HepG2 (cell line): ENCODE results near the gene DLX5. TPM values are rescaled to one million over a fixed set of nuclear protein-coding genes. Genes with fewer than 3 reads are reported as not detected.

ENCODE experiments used
- BRF2 ChIP-seq: sonication (generic); formaldehyde crosslinking; IDR thresholded peaks from 2 replicates; pipeline ENCODE4 v1.8.1; 2022; ENCODE audit warnings: mild to moderate bottlenecking, missing genetic modification reagents
- MAFF ChIP-seq: IDR thresholded peaks from 2 replicates; pipeline ENCODE4 v1.6.1; 2011; ENCODE audit warnings: low read depth, low read length, improper control_type of control experiment
- NFAT5 ChIP-seq: sonication (generic); formaldehyde crosslinking; IDR thresholded peaks from 2 replicates; pipeline ENCODE4 v1.4.0; 2020; ENCODE audit warnings: missing genetic modification reagents
- PHF20 ChIP-seq: sonication (generic); formaldehyde crosslinking; IDR thresholded peaks from 2 replicates; pipeline ENCODE4 v1.5.0; 2020; ENCODE audit warnings: mild to moderate bottlenecking, missing genetic modification reagents
- USF2 ChIP-seq, 2 experiments: sonication (generic) in 1 of 2; formaldehyde crosslinking in 1 of 2; IDR thresholded peaks; 2 replicates each; pipeline versions ENCODE4 v1.5.1 to v1.6.1; 2011 to 2020; ENCODE audit warnings: borderline replicate concordance in 1 of 2, low read depth in 1 of 2, low read length in 1 of 2, mild to moderate bottlenecking in 1 of 2, missing genetic modification reagents in 1 of 2, moderate library complexity in 1 of 2
- ZNF10 ChIP-seq: sonication (generic); formaldehyde crosslinking; IDR thresholded peaks from 2 replicates; pipeline ENCODE4 v1.4.0; 2020; ENCODE audit warnings: mild to moderate bottlenecking, low read depth, missing genetic modification reagents, borderline replicate concordance
- polyA plus RNA-seq, 8 experiments: library from polyadenylated mRNA; depleted of rRNA in 3 of 8; stranded (reverse) in 7 of 8; unstranded in 1 of 8; fragments of >200 nt; fragmentation: Illumina TruSeq in 4 of 8; extraction: Trizol in 4 of 8; gene quantifications; 2 replicates each; pipeline versions ENCODE4 v1.2.1 to v1.2.3, GENCODE V29; 2011 to 2016; ENCODE audit warnings: low read depth in 4 of 8, missing spikeins in 1 of 8, mixed read lengths in 1 of 8; ENCODE audit not compliant: insufficient read depth in 1 of 8
- total RNA-seq, 5 experiments: library from RNA; depleted of rRNA; stranded (reverse); fragments of >200 nt; fragmentation: Illumina TruSeq; extraction: Trizol; gene quantifications; 2 replicates each; pipeline ENCODE4 v1.2.3, GENCODE V29; 2016; ENCODE audit warnings: low read depth in 1 of 5
- TF ChIP-seq, protein P1 (sequence below): sonication (generic); formaldehyde crosslinking; IDR thresholded peaks from 2 replicates; pipeline ENCODE4 v1.4.0; 2020; ENCODE audit warnings: missing genetic modification reagents

The DLX5 gene
- total and polyA plus RNA-seq, 2 of the 13 experiments (the other 11 are each of a cell fraction or from before 2014, with no cell fraction given): not detected

GRCh38 chr7:97018791-97019531 lies 5.7 kb downstream of the DLX5 start (continued):
- TF ChIP-seq BRF2 (CRISPR knock-in tag) (no peak), USF2 (IDR thresholded peaks at IDR 0.05; ENCODE audit: low read depth, low read length) (no peak), USF2 (CRISPR knock-in tag; IDR thresholded peaks at IDR 0.05; ENCODE audit: borderline replicate concordance) (no peak), MAFF (no peak), ZNF10 (CRISPR knock-in tag) (no peak), NFAT5 (CRISPR knock-in tag) (no peak), PHF20 (CRISPR knock-in tag) (no peak)
- TF ChIP-seq, protein P1, sequence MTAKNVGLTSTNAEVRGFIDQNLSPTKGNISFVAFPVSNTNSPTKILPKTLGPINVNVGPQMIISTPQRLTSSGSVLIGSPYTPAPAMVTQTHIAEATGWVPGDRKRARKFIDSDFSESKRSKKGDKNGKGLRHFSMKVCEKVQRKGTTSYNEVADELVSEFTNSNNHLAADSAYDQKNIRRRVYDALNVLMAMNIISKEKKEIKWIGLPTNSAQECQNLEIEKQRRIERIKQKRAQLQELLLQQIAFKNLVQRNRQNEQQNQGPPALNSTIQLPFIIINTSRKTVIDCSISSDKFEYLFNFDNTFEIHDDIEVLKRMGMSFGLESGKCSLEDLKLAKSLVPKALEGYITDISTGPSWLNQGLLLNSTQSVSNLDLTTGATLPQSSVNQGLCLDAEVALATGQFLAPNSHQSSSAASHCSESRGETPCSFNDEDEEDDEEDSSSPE (CRISPR knock-in tag): no peak
